Measurements from ENCODE around the gene SPP1. TPM values are rescaled to one million over a fixed set of nuclear protein-coding genes. Genes with fewer than 3 reads are reported as not detected.
A peak's percentile ranks its signal among the peaks of the same experiment; 100 is the strongest.

The SPP1 gene
- total RNA-seq, 1 donor from 2014 or later = not detected

- no peak for TF ChIP-seq CTCF (IDR thresholded peaks at IDR 0.05; ENCODE audit: insufficient read depth, low read length, severe bottlenecking)
- Histone ChIP-seq H3K27me3 (ENCODE audit: control insufficient read depth, insufficient read depth, low read length) (no peaks in the 10 kb centered on the region), H3K4me3 (ENCODE audit: low read depth, low read length) (no peak overlapping the region), H3K36me3 (ENCODE audit: control insufficient read depth, insufficient read depth, low read length) (no peaks in the 10 kb centered on the region)
- FAIRE-seq (no peak), DNase-seq (ENCODE audit: low read depth) (no peak)
These were observed 26.4 kb downstream of the SPP1 start for GRCh38 chr4:88001871-88002270.

GRCh38 chr4:88002786-88003185, 27.3 kb downstream of the SPP1 start:
- no peak for TF ChIP-seq CTCF (IDR thresholded peaks at IDR 0.05; ENCODE audit: insufficient read depth, low read length, severe bottlenecking)
- H3K27me3 ChIP-seq (ENCODE audit: control insufficient read depth, insufficient read depth, low read length) = no peaks in the 10 kb centered on the region
- peak; percentile 40 for DNase-seq (ENCODE audit: low read depth)
- no peak overlapping the region for H3K4me3 ChIP-seq (ENCODE audit: low read depth, low read length)
- H3K36me3 ChIP-seq (ENCODE audit: control insufficient read depth, insufficient read depth, low read length) = no peaks in the 10 kb centered on the region
- FAIRE-seq = peak; percentile 23

- Histone ChIP-seq H3K27me3 (ENCODE audit: control insufficient read depth, insufficient read depth, low read length) (no peaks in the 10 kb centered on the region), H3K4me3 (ENCODE audit: low read depth, low read length) (no peak overlapping the region), H3K36me3 (ENCODE audit: control insufficient read depth, insufficient read depth, low read length) (no peaks in the 10 kb centered on the region)
- FAIRE-seq (no peak), DNase-seq (ENCODE audit: low read depth) (peak; percentile 54)
- TF ChIP-seq CTCF (IDR thresholded peaks at IDR 0.05; ENCODE audit: insufficient read depth, low read length, severe bottlenecking) = no peak
These were observed 27.7 kb downstream of the SPP1 start for GRCh38 chr4:88003261-88003660.

- Histone ChIP-seq H3K27me3 (ENCODE audit: control insufficient read depth, insufficient read depth, low read length) (no peaks in the 10 kb centered on the region), H3K4me3 (ENCODE audit: low read depth, low read length) (no peak overlapping the region), H3K36me3 (ENCODE audit: control insufficient read depth, insufficient read depth, low read length) (no peaks in the 10 kb centered on the region)
- DNase-seq (ENCODE audit: low read depth) = no peak
- no peak for FAIRE-seq
- no peak for TF ChIP-seq CTCF (IDR thresholded peaks at IDR 0.05; ENCODE audit: insufficient read depth, low read length, severe bottlenecking)
These were observed 29.6 kb downstream of the SPP1 start for GRCh38 chr4:88005076-88005475.

GRCh38 chr4:88005946-88006345, 30.4 kb downstream of the SPP1 start:
- DNase-seq (ENCODE audit: low read depth) (no peak), FAIRE-seq (no peak)
- H3K36me3 ChIP-seq (ENCODE audit: control insufficient read depth, insufficient read depth, low read length) = no peaks in the 10 kb centered on the region
- no peak for TF ChIP-seq CTCF (IDR thresholded peaks at IDR 0.05; ENCODE audit: insufficient read depth, low read length, severe bottlenecking)
- no peak overlapping the region for H3K4me3 ChIP-seq (ENCODE audit: low read depth, low read length)
- no peaks in the 10 kb centered on the region for H3K27me3 ChIP-seq (ENCODE audit: control insufficient read depth, insufficient read depth, low read length)

- Histone ChIP-seq H3K4me3 (ENCODE audit: low read depth, low read length) (peak overlapping the region; percentile 82), H3K27me3 (ENCODE audit: control insufficient read depth, insufficient read depth, low read length) (no peaks in the 10 kb centered on the region), H3K36me3 (ENCODE audit: control insufficient read depth, insufficient read depth, low read length) (no peaks in the 10 kb centered on the region)
- FAIRE-seq (no peak), DNase-seq (ENCODE audit: low read depth) (no peak)
- TF ChIP-seq CTCF (IDR thresholded peaks at IDR 0.05; ENCODE audit: insufficient read depth, low read length, severe bottlenecking) = no peak
These were observed 31.4 kb downstream of the SPP1 start for GRCh38 chr4:88006956-88007303.

Data from bronchial epithelial cell (primary cell).